Measurements from ENCODE around the gene IFT43.

The IFT43 gene

DNA sequence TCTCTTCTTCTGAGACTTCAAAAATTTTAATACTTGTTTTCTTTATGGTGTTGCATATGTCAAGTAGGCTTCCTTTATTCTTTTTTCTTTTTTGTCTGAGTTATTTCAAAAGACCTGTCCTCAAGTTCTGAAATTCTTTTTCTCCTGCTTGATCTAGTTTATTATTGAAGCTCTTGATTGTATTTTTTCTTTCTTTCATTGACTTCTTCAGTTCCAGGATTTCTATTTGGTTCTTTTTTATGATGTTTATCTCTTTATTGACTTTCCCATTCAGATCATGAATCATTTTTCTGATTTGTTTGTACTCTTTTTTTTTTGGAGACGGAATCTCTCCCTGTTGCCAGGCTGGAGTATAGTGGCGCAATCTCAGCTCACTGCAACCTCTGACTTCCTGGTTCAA is 34.1 kb downstream of the IFT43 start:
- no peak for DNase-seq

DNA sequence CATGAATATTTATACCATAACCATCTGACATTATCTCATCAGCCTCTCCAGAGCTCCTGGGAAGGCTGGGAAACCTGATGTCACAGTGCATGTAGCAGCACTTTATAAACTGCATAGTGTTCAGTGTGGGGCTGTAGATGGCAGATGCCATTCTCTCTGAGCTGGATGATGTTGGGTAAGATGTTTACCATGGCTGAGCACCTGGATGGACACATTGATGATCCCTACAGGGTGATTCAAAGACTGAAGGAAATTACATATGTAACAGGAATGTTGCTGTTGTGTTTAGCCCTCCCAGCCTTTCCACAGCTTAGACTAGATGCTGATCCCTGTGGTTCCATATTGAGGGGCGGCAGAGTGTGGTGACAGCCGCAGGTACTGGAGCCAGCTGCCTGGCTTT is 37.4 kb downstream of the IFT43 start:
- no peak for DNase-seq

DNA sequence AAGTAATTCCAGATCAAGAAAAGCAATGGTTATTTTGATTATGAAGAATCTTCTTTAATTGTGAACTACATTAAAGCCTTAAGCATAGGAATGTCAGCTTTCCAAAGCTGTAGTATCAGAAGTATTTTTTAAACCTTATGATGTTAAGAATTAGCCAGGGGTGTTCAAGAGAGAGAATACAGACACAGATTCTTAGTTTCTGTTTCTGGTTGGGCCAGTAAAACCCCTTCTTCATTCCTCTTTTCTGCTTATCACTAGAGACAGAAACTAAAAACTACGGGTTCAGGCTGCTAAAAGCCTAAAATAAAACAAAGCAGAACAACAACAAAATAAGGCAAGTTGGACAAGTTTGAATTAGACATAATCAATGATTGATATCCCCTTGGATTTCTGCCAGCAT is 38.2 kb downstream of the IFT43 start:
- DNase-seq = no peak

DNA sequence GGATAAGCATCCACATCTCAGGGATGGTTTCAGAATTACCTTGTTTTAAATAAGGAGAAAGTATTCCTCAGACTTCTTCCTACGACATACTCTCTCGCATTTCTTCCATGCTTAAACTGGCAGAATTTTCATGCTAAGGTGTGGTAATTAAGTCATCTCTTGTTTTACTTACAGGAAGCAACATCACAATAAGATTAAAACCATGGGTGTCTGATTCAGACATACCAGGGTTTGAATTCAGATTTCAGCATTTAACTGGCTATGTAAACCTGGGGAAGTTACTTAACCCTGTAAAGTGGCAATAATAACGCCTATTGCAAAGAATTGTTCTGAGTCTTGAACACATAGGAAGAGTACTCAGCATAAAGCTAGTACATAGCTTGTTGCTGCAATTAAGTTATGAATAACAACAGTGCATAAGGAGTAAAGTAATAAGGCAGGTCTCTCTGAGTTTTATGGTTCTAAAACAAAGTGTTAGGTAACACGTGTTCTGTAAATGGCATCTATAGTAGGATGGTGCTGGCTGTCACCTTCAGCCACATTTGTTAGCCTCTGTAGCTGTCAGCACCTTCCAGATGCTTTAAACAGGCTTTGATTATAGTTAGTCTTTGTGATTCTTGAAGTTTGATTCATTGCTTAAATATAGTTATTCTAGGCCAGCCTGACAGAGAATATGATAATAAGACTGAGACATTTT is 38.8 kb downstream of the IFT43 start:
- DNase-seq = no peak

DNA sequence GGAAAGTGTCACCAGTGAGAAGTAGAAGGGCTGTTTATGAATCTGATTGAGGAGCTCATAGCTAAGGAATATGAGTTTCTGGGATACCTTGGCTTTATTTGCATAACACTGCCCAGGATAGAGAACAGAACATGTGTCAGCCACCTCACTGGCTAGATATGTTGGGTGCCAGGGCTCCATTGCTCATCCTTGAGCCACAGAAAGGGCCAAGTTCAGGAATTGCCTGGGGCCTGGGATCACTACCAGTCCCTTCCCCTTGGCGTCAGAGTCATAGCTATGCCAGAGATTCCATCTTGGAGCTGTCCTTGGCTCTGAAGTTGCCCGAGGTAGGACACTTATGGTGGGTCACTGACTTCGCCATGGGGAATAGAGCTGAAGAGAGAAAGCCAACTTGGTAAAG is 49.0 kb downstream of the IFT43 start:
- no peak for DNase-seq

DNA sequence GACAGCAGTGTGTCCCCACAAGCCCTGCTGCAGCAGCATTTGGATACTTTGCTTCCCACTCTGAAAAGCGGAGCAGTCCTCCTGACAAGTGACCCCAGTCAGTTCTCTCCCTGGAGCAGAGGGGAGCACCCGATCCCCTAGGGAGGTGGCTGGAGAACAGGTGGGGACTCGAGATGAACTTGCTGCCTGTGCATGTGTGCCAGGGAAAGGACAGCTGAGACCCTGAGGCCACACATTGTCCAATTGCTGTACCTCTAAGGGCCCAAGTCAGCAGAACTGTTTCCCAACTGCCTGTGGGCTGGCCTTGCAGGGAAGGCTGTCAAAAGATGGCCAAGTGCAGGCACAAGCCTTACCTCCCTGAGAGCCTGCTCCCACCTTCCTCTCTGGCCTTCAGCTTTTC is 55.1 kb downstream of the IFT43 start:
- no peak for DNase-seq

DNA sequence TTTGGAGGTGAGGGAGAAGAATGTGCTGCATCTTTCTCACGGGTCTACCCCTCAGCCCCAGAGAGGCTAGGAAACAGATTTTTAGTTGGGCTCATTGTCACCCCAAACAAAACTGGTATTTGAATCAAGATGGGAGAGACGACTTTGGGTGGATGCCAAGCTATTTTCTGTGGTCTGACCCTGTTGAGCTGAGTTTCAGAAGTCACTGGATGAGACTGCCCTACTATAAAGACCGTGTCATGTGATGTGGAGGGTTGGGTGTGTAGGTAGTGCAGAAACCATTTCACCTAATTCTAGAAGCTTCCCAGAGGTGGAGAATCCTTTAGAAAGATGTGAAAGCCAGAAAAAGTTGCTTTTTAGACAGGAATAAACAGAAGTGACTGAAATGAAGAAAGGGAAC is 60.2 kb downstream of the IFT43 start:
- no peak for DNase-seq

DNA sequence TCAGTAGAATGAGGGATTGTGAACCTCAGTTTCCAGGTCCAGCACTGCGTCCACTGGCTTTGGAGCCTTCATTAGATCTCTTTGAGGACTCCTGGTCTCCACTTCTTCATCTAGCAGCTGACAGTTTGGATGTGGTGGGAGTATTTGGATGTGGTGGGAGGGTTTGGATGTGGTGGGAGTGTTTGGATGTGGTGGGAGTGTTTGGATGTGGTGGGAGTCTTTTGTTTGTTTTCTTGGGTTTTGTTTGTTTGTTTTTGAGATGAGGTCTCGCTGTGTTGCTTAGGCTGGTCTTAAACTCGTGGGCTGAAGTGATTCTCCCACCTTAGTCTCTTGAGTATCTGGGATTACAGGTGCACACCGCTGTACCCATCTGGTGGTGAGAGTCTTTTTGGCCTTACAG is 64.7 kb downstream of the IFT43 start:
- DNase-seq = no peak

DNA sequence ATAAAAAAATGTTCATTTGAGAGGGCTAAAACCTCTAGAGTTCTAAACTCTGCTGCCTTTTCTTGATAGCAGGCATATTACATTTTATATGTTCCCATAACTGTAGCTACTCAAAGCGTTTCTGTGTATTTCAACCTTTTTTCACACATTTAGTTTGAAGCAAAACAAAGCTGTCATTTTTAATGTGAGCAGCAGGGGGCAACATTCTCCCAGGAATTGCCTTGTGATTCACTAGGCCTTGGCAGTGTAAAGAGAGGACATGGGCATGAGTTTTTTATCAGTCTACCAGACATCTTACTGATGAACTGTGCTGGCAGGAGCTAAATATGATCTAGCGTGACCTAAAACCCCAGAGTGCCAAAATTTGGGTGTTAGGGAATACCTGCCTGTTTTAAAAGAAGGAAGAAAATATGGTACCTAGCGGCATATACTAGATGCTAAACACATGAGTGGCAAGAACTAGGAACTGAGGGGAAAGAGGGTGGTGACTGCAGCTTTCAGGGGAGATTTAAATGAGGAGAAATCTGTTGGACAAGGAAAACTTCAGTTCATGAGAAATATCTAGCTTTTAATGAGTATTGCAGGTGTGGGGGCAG is 65.3 kb downstream of the IFT43 start:
- peak in 1 of 2 experiments; percentile 39 for DNase-seq

DNA sequence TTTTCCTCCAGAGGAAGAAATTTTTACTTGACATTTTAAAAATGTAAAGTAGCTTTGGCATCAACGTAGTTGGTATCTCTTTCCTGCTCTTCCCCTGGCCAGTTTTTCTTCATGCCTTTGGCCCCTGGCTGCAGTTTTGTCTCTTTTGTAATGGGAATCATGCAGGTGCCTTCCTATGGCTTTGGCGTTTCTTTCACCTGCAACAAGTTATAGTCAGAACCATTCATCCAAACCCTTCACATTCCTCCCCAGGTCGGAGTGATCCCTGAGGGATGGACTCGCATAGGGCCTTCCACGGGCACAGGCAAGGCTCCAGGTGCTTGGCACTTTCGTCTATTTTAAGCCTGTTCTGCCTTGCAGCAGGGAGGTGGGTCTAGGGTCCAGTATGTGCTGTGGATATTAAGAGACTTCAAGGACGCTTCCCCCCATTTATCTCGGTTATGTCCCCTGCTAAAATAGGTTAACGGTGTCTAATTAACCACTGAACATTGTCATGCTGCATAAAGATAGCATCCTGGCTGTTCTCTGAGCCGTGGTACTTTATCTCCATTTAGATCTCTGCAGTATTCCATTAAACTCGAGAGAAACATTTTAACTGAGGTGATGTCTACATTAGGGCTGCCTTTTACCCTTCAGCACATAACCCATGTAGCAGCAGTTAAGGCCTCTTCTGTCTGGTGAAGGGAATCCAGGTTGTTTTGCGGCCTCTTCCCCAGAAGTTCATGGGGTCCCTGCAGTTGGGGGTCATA is 66.3 kb downstream of the IFT43 start:
- no peak for DNase-seq

DNA sequence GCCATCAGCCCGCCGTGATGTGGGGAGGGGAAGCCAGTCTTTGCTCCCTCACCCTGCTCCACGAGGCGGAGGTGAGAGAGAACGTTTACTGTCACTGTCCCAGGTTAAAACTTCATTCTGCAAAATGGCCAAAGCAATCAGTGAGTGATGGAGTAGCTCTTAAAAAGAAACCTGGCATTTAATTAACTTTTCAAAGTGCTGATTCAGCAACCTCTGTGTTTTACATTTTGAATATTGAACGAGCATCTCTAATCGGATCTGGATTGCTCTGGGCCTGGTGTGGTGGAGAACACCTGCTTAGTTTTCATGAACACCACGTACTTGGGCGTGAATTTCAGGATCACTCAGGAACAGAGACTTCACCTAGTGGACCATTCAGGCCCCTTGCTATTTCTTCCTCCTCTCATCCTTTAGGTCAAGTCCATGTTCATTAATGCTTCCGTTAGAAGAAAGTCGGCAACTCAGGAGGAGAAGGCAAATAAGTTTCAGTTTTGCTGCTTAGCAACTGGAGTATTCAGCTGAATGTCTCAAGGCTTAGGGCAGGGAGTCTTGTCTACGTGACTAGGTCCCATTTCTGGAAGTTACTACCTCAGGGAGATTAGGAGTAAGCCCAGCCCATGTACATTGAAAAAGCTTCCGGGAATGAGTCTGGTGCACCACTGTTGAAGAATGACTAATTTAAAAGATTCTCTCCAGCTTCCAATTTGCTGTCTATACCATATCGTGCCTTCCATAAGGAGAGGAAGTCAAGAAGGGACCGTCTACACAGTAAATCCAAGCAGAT is 68.2 kb downstream of the IFT43 start:
- no peak for DNase-seq

DNA sequence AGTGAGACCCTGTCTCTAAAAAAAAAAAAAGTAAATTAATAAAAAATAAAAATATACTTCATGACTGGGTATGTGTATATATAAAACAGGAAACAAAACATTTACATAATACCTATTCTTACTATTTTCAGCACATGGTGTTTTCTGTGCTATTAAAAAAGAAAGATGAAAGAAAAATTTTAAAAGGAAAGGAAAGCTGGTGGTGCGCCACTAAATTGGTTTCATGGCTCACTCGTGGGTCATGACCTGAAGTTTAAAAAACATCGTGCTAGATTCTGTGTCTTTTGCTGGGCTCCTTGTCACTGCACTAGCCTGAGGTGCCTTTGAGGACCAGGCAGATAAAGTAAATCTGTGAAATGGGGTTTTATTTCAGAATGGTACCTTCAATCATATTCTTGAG is 69.8 kb downstream of the IFT43 start:
- DNase-seq = no peak

DNA sequence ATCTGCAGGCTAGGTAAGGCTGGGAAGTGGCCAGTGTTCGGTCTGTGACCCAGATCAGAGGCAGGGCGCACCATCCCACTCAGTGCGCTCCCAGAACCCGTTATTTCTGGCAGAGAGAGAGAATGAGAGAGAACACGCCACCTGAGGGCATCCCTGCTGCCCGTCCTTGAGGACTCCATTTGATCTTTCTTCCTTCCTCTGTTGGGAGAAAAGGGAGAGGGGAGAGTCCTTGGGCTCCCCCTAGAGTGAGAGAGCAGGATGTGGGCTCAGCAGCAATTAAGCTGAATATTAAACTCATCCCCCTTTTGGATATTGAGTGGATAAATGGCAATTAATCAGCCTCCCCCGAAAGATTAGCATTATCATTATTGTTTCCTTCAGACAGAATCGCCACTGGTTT is 70.6 kb downstream of the IFT43 start:
- peak in 1 of 2 experiments; percentile 8 for DNase-seq

DNA sequence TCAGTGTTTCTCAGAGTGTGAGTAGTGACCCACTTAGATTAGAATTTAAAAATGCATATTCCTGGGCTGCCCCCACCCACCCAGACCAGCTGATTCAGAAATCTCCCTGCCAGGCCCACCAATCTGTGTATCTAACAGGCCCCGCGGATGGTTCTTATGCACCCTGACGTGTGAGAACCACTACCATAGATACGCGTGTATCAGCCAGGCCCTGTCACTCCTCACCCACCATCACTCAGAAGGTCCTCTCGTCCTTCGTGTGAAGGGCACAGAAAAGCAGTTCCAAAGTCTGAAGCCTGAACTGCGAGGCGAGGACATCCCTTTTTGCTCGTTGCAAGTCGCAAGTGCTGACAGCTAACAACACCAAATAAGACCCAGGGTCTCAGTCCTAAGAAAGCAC is 72.4 kb downstream of the IFT43 start:
- DNase-seq = no peak

DNA sequence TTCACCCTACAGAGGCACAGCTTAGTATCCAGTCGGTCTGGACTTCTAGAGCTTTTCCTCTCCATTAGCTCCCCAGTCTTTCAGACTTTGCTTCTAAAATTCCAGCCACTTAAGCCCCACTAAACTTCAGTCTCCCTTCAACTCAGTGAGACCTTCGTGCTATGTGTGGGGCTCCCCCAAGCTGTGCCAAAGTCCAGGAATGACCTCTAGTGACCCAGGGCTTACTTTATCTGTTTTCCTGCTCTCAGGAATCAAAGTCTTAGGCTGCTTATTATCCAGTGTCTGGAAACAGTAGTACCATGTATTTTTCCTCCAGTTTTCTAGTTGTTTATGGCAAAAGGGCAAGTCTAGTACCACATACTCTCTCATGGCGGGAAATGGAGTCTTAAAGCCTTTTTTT is 77.8 kb downstream of the IFT43 start:
- DNase-seq = no peak

DNA sequence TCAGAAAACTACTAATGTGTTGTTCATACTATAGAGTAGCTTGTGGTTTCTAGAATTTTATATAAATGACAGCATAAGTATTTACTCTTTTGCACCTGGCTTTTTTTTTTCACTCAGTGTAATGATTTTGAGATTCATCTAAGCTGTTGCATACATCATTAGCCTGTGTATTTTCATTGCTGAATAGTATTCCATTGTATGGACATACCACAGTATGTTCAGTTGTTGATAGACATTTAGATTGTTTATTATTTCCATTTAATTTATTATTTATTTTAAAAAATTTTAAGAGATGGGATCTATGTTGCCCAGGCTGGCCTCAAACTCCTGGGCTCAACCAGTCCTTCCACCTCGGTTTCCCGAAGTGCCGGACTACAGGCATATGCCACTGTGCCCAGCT is 80.0 kb downstream of the IFT43 start:
- DNase-seq = no peak

DNA sequence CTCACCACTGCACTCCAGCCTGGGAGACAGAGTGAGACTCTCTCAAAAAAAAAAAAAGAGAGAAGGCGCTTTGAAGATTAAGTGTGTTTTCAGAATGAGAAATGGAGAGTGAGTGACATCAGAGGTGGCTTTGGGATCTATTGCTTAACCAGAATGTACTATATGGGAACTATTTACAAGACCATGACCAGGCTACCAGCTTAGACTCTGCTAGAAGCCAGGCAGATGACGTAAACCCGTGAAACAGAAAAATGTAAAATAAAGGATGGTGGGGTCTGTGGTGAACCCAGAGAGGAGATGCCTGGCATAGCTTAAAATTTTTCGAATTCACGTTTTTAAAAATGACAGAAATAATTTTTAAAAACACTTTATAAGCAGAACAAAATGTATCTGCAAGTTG is 82.0 kb downstream of the IFT43 start:
- DNase-seq = no peak

DNA sequence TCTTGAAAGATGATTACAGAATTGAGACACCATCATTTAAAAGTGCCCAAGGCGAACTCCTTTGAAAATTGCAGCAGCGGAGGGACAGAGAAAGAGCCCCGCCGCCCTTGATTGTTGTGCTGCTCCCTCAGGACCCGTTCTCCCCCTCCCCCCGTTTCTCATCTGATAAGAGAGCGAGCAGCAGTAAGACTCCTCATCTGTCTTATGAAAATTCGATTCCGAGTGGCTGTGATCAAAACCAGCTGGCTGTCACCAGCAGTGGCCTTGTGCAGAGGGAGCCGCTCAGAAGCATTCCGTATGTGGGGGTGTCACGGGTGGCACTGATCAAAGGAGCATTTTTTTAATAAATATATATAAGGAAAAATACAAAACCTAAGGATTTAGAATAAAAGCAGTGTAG is 88.2 kb downstream of the IFT43 start:
- no peak for DNase-seq

DNA sequence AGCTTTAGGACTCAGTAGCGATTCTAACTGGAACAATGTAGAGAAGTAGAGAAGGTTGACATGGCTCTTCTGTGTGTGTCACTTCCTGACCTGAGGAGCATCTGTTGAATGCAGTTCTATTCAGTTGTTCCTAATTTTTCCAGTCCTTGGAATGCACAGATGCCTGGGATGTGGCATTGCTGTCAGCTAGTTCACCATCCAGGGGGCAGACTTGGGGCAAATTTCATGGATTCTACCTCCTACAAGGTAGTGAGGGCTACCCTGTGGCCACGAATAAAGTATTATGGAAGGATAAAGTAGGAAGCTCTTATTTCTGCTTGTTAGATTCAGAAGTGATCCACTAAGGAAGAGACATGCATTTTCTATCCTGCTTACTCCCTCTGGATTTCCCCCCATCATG is 91.8 kb downstream of the IFT43 start:
- DNase-seq = no peak

DNA sequence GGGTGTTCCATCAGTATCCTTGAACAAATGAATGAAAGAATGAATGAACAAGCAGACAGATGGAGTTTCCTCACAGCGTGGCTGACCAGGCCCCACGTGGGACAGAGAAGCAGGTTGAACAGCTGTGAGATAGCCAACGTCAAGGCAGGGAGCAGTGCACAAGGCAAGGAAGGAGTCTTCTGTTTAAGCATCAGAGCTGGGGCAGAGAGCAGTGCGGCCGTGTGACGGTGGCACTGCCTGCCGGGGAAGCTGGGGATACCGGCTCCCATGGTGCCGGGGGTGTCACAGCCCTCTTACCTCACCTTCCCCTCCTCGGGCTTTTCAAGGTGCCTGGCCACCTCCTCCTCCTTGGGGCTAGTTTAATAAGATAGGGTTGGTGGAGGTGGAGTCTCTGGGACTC is 92.9 kb downstream of the IFT43 start:
- no peak for DNase-seq

DNA sequence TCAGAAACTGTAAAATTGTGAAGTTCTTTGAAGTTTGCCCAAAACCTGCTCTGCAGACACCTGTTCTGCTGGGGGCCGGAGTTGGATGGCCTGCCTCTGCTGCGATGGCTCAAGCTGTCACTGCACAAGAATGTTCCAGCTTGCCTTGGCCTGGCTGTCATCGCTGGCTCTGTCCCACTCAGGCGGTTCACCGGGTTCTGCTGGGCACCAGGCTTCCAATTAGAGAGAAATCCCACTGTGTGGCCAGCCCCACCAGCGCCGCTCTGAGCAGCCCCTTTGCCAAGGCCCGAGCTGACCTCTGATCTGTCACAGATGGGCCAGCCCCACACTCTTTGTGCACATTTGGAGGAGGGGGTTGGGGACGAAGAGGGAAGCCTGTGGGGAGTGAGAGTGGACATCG is 94.5 kb downstream of the IFT43 start:
- DNase-seq = no peak

DNA sequence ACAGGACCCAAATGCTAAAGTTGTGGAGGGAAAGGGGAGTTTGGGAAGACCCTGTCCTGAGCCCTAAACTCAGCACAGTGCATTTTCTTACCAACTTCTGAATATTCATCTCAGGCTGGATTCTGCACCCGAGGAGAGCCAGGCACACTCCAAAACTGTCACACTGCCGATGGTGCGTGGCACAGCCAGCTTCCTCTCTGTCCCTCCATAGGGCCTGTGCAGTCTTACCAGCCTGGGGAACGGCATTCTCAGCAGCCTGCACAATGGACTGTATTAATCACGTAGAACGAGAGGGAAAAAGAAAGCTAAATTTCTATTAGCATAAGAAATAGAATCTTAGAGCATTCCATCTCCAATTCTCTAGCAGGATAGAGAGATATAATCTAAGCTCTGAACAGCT is 94.9 kb downstream of the IFT43 start:
- no peak for DNase-seq

DNA sequence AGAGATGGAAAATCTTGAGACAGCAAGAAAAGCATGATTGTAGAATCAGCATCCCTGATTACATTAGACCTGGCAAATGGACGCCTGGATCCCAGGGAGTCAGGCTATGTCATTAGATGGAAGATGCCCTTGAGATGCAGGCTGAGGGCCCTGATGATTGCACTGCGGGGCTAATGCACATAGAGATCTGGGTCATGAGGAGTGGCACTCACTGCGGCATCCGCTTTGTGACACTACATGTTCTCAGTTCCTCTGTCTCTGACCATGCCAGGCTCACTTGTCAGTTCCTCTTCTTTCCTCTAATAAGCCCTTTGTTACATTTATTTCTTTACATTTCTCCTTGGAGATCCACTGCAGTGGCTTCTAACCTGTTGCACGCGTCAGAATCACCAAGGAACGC is 96.1 kb downstream of the IFT43 start:
- DNase-seq = no peak
